K562 (cell line): ENCODE data around the gene STON2. TPM values are rescaled to one million over a fixed set of nuclear protein-coding genes. Genes with fewer than 3 reads are reported as not detected.

ENCODE experiments used
- ATAC-seq: fragments of 200-7000 bp; cut with Tn5 transposase; 3 replicates; pipeline ENCODE4 v1.9.1; 2020; ENCODE audit warnings: moderate library complexity
- BruUV-seq: library from RNA; stranded (reverse); fragments of 400-500 nt; replicated peaks from 2 replicates; lab custom pipeline; 2021; lab: Mats Ljungman, UMichigan
- CTCF ChIA-PET: fragments of 300-600 bp; formaldehyde crosslinking; extraction: SDS; loops from one replicate; lab custom pipeline; 2021; ENCODE audit warnings: low intra/inter-chr PET ratio; lab: Yijun Ruan, JAX
- POLR2A ChIA-PET: fragments of 300-600, 350-650 bp; sonication (Branson Sonifier 250); formaldehyde crosslinking; extraction: SDS; loops from one replicate; lab custom pipeline; 2021; ENCODE audit warnings: antibody characterized with exemption, inconsistent platforms; lab: Yijun Ruan, JAX
- DNase-seq, 4 experiments: peaks; one replicate each; pipeline versions ENCODE4 v3.0.0 to v3.0.0-alpha.2; 2011 to 2018; ENCODE audit warnings: low spot score in 3 of 4, mixed read lengths in 3 of 4; ENCODE audit errors: extremely low read depth in 1 of 4
- FAIRE-seq: peaks from 2 replicates; lab custom pipeline; 2011; peaks lifted over from hg19 to GRCh38; lab: Jason Lieb, UNC
- H2AFZ ChIP-seq: 2 replicates; pipeline ENCODE4 v1.6.0; 2011; ENCODE audit warnings: low read depth, low read length, control low read depth, inconsistent platforms
- H3K27ac ChIP-seq: fragments of 200-600 bp; 3 replicates; pipeline ENCODE4 v1.8.0; 2011; ENCODE audit warnings: low read depth, mild to moderate bottlenecking, control low read depth, inconsistent platforms, low read length, moderate library complexity, mixed read lengths; ENCODE audit errors: extremely low read depth
- H3K27me3 ChIP-seq, 2 experiments: fragments of 300-600 bp in 1 of 2; 2 replicates in 1 of 2; 3 replicates in 1 of 2; pipeline versions ENCODE4 v1.6.0 to v1.8.0; 2011; ENCODE audit warnings: inconsistent platforms in 2 of 2, low read length in 2 of 2, mild to moderate bottlenecking in 1 of 2, mixed read lengths in 1 of 2, moderate library complexity in 1 of 2; ENCODE audit not compliant: control insufficient read depth in 2 of 2, insufficient read depth in 2 of 2
- H3K36me3 ChIP-seq: fragments of 300-600 bp; 3 replicates; pipeline ENCODE4 v1.8.0; 2011; ENCODE audit warnings: mild to moderate bottlenecking, low read length, inconsistent platforms; ENCODE audit not compliant: control insufficient read depth, insufficient read depth
- H3K4me1 ChIP-seq, 2 experiments: fragments of 200-600 bp in 1 of 2; replicated peaks in 1 of 2; 2 replicates in 1 of 2; 3 replicates in 1 of 2; pipeline versions ENCODE4 v1.5.1 to v1.8.0; 2011; ENCODE audit warnings: inconsistent platforms in 2 of 2, low read length in 2 of 2, mild to moderate bottlenecking in 1 of 2, mixed read lengths in 1 of 2, moderate library complexity in 1 of 2; ENCODE audit not compliant: control insufficient read depth in 2 of 2, insufficient read depth in 2 of 2
- H3K4me2 ChIP-seq: 2 replicates; pipeline ENCODE4 v1.6.1; 2011; ENCODE audit warnings: low read length, control low read depth, inconsistent platforms, mixed read lengths; ENCODE audit not compliant: insufficient read depth
- H3K4me3 ChIP-seq: fragments of 200-600 bp; sonication (generic), shearing (Covaris generic); 2 replicates; pipeline ENCODE4 v1.5.1; 2016; ENCODE audit warnings: control low read depth, inconsistent platforms
- H3K79me2 ChIP-seq: fragments of 200-600 bp; 3 replicates; pipeline ENCODE4 v1.8.0; 2011; ENCODE audit warnings: low read length, inconsistent platforms; ENCODE audit not compliant: control insufficient read depth, insufficient read depth
- H3K9ac ChIP-seq, 2 experiments: 2 replicates each; pipeline versions ENCODE4 v1.6.0 to v1.6.1; 2011; ENCODE audit warnings: low read depth in 2 of 2, low read length in 2 of 2, control low read depth in 1 of 2, inconsistent platforms in 1 of 2, mild to moderate bottlenecking in 1 of 2, mixed read lengths in 1 of 2; ENCODE audit not compliant: insufficient read depth in 1 of 2
- H3K9me1 ChIP-seq: one replicate; pipeline ENCODE4 v1.6.0; 2011; ENCODE audit warnings: inconsistent platforms, mild to moderate bottlenecking, low read length, moderate library complexity; ENCODE audit not compliant: control insufficient read depth, insufficient read depth
- H3K9me3 ChIP-seq: replicated peaks from 2 replicates; pipeline ENCODE4 v1.5.1; 2011; ENCODE audit warnings: low read depth, low read length, inconsistent platforms; ENCODE audit not compliant: control insufficient read depth, insufficient read depth
- H4K20me1 ChIP-seq: replicated peaks from 2 replicates; pipeline ENCODE4 v1.6.1; 2011; ENCODE audit warnings: low read length, inconsistent platforms, mixed read lengths; ENCODE audit not compliant: control insufficient read depth, insufficient read depth
- CBFB ChIP-seq: sonication (generic); formaldehyde crosslinking; IDR thresholded peaks from 2 replicates; pipeline ENCODE4 v1.4.0; 2020; ENCODE audit warnings: mild to moderate bottlenecking, missing genetic modification reagents
- E4F1 ChIP-seq: fragments of 250-450 bp; sonication (Bioruptor Pico); IDR thresholded peaks from 2 replicates; pipeline ENCODE4 v1.5.0; 2021; ENCODE audit warnings: mild to moderate bottlenecking, borderline replicate concordance
- ELF1 ChIP-seq: fragments of 200-800 bp; sonication (Bioruptor generic); IDR thresholded peaks from 2 replicates; pipeline ENCODE4 v1.6.1; 2016; ENCODE audit warnings: missing genetic modification characterization, missing compliant biosample characterization
- HCFC1 ChIP-seq: IDR thresholded peaks from 2 replicates; pipeline ENCODE4 v1.6.1; 2012; ENCODE audit warnings: low read depth, low read length, improper control_type of control experiment
- NR2C2 ChIP-seq, 2 experiments: fragments of 200-800 bp in 1 of 2; sonication (Bioruptor generic) in 1 of 2; sonication (generic) in 1 of 2; formaldehyde crosslinking in 1 of 2; IDR thresholded peaks; 2 replicates each; pipeline versions ENCODE4 v1.6.1 to v1.8.0; 2016 to 2022; ENCODE audit warnings: mild to moderate bottlenecking in 1 of 2, missing compliant biosample characterization in 1 of 2, missing genetic modification characterization in 1 of 2, missing genetic modification reagents in 1 of 2
- PTRF ChIP-seq: fragments of 450-650 bp; IDR thresholded peaks from 2 replicates; pipeline ENCODE4 v1.6.1; 2016; ENCODE audit warnings: mild to moderate bottlenecking, missing genetic modification characterization, missing compliant biosample characterization
- ZBTB34 ChIP-seq: fragments of 250-450 bp; sonication (Bioruptor Pico); IDR thresholded peaks from 2 replicates; pipeline ENCODE4 v1.8.0; 2021; ENCODE audit warnings: mild to moderate bottlenecking, moderate library complexity
- ZNF143 ChIP-seq: sonication (generic); formaldehyde crosslinking; IDR thresholded peaks from 2 replicates; pipeline ENCODE4 v1.9.0; 2022; ENCODE audit warnings: mild to moderate bottlenecking, missing genetic modification reagents
- ZNF644 ChIP-seq: fragments of 200-800 bp; sonication (Bioruptor generic); IDR thresholded peaks from 2 replicates; pipeline ENCODE4 v1.6.1; 2016; ENCODE audit warnings: low read depth, missing genetic modification characterization, missing compliant biosample characterization
- WGBS: fragments of 100-300 bp; shearing (Covaris generic); methylation state at CpG from one replicate; pipeline ENCODE4 v1.1.6; 2016; ENCODE audit warnings: low coverage, mixed read lengths; ENCODE audit not compliant: insufficient coverage; ENCODE audit errors: missing lambda C conversion rate; 5-methylcytosine and 5-hydroxymethylcytosine counted together
- in situ Hi-C: fragments of 300-500 bp; cut with MboI; formaldehyde crosslinking; loops from 4 replicates; pipeline ENCODE4 v1.15.0; 2018; ENCODE audit warnings: inconsistent platforms, mixed read lengths
- intact Hi-C: fragments of 100-400 bp; cut with micrococcal nuclease; formaldehyde crosslinking; loops from 2 replicates; pipeline ENCODE4 v1.14.2; 2022
- polyA plus RNA-seq, 8 experiments: library from polyadenylated mRNA; depleted of rRNA in 4 of 8; stranded (reverse) in 5 of 8; unstranded in 3 of 8; fragments of >200 nt; fragmentation: Nextera tagmentation in 2 of 8; fragmentation: Illumina TruSeq in 1 of 8; extraction: Ambion mirVana in 2 of 8; extraction: Trizol in 1 of 8; gene quantifications; 2 replicates each; pipeline versions ENCODE4 v1.2.1 to v1.2.3, GENCODE V29; 2011 to 2014; ENCODE audit warnings: inconsistent platforms in 1 of 8, missing spikeins in 1 of 8
- total RNA-seq, 7 experiments: library from RNA; depleted of rRNA in 6 of 7; stranded (reverse); fragments of >200 nt in 6 of 7; fragmentation: Illumina TruSeq in 2 of 7; extraction: Trizol in 2 of 7; gene quantifications; 2 replicates each; pipeline versions ENCODE4 v1.2.1 to v1.2.3, GENCODE V29; 2011 to 2021; ENCODE audit warnings: low replicate concordance in 1 of 7
- TF ChIP-seq, protein P1 (sequence below): fragments of 250-450 bp; sonication (Bioruptor Pico); IDR thresholded peaks from 2 replicates; pipeline ENCODE4 v1.9.0; 2021; ENCODE audit warnings: mild to moderate bottlenecking, inconsistent platforms
- TF ChIP-seq, protein P2 (sequence below): fragments of 250-450 bp; sonication (Bioruptor Pico); IDR thresholded peaks from 2 replicates; pipeline ENCODE4 v1.5.0; 2021
- TF ChIP-seq, protein P3 (sequence below): fragments of 450-650 bp; conservative IDR thresholded peaks from 2 replicates; pipeline ENCODE4 v1.6.1; 2016; ENCODE audit warnings: missing genetic modification characterization, low read depth, mild to moderate bottlenecking, control low read depth, missing compliant biosample characterization

Gene STON2
- total and polyA plus RNA-seq, 9 of the 15 experiments (the other 6 are each of a cell fraction or from before 2014, with no cell fraction given) = 7.8 to 99.3 (median 53.5) TPM

- ChIA-PET CTCF (no interaction called here), POLR2A (no interaction called here)
- H3K9ac ChIP-seq = no peak overlapping the region
- H3K27me3 ChIP-seq = no peaks in the 10 kb centered on the region
- DNase-seq (no peak), ATAC-seq (no peak), FAIRE-seq (no peak)
- no TSS peak for BruUV-seq
- 100% methylated on average over 2 of the region's 3 CpGs for WGBS
- no peaks in the 10 kb centered on the region for H3K9me1 ChIP-seq
- H3K9me3 ChIP-seq = no peaks in the 10 kb centered on the region
- peaks cover 14% of the 10 kb centered on the region; the same call in 1 of the 3 replicates for H3K36me3 ChIP-seq
- H3K27ac ChIP-seq = no peak overlapping the region
- no peaks in the 10 kb centered on the region; a peak in 1 of 5 replicates for H3K4me1 ChIP-seq
- in situ Hi-C loops = no loop called here
- H3K79me2 ChIP-seq = peaks cover 10% of the 10 kb centered on the region; the same call in 2 of the 3 replicates
- H2AFZ ChIP-seq = no peak overlapping the region
- no peak overlapping the region for H3K4me3 ChIP-seq
- intact Hi-C loops = no loop called here
- no peaks in the 10 kb centered on the region for H4K20me1 ChIP-seq
- TF ChIP-seq CBFB (no peak), HCFC1 (no peak), E4F1 (CRISPR knock-in tag) (no peak), NR2C2 (CRISPR knock-in tag; IDR thresholded peaks at IDR 0.05) (no peak), NR2C2 (tag; IDR thresholded peaks at IDR 0.05) (no peak), ZBTB34 (CRISPR knock-in tag) (no peak), PTRF (tag) (no peak), ELF1 (tag) (no peak), ZNF644 (tag) (no peak), ZNF143 (no peak)
- TF ChIP-seq, protein P1, sequence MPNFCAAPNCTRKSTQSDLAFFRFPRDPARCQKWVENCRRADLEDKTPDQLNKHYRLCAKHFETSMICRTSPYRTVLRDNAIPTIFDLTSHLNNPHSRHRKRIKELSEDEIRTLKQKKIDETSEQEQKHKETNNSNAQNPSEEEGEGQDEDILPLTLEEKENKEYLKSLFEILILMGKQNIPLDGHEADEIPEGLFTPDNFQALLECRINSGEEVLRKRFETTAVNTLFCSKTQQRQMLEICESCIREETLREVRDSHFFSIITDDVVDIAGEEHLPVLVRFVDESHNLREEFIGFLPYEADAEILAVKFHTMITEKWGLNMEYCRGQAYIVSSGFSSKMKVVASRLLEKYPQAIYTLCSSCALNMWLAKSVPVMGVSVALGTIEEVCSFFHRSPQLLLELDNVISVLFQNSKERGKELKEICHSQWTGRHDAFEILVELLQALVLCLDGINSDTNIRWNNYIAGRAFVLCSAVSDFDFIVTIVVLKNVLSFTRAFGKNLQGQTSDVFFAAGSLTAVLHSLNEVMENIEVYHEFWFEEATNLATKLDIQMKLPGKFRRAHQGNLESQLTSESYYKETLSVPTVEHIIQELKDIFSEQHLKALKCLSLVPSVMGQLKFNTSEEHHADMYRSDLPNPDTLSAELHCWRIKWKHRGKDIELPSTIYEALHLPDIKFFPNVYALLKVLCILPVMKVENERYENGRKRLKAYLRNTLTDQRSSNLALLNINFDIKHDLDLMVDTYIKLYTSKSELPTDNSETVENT (CRISPR knock-in tag) = no peak
- TF ChIP-seq, protein P2, sequence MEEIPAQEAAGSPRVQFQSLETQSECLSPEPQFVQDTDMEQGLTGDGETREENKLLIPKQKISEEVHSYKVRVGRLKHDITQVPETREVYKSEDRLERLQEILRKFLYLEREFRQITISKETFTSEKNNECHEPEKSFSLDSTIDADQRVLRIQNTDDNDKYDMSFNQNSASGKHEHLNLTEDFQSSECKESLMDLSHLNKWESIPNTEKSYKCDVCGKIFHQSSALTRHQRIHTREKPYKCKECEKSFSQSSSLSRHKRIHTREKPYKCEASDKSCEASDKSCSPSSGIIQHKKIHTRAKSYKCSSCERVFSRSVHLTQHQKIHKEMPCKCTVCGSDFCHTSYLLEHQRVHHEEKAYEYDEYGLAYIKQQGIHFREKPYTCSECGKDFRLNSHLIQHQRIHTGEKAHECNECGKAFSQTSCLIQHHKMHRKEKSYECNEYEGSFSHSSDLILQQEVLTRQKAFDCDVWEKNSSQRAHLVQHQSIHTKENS (CRISPR knock-in tag) = no peak
- TF ChIP-seq, protein P3, sequence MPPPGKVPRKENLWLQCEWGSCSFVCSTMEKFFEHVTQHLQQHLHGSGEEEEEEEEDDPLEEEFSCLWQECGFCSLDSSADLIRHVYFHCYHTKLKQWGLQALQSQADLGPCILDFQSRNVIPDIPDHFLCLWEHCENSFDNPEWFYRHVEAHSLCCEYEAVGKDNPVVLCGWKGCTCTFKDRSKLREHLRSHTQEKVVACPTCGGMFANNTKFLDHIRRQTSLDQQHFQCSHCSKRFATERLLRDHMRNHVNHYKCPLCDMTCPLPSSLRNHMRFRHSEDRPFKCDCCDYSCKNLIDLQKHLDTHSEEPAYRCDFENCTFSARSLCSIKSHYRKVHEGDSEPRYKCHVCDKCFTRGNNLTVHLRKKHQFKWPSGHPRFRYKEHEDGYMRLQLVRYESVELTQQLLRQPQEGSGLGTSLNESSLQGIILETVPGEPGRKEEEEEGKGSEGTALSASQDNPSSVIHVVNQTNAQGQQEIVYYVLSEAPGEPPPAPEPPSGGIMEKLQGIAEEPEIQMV (tag) = no peak
- no peak overlapping the region for H3K4me2 ChIP-seq
Measured at GRCh38 chr14:81312289-81312876, 87.7 kb downstream of the STON2 start.
